Measurements from ENCODE around the gene HACE1. TPM values are rescaled to one million over a fixed set of nuclear protein-coding genes. Genes with fewer than 3 reads are reported as not detected.
"Not testable (repeated sequence)": the region's sequence is repeated elsewhere in the genome, so short reads cannot be mapped to it uniquely, and the experiment has no call there.

Gene HACE1
- total RNA-seq: 23.2 TPM

- peak; percentile 99 for ATAC-seq
- DNase-seq (ENCODE audit: low spot score): peak; percentile 93
- intact Hi-C loops (cut with DNase I): no loop called here
Observed at GRCh38 chr6:104859225-104860146, at the start of gene HACE1. Gene HACE1, minus strand, starts transcription at chr6:104859919. Its CDS starts 277 bp downstream, at chr6:104859642.

GRCh38 chr6:104908888-104909525 is 49.3 kb upstream of the HACE1 start:
- DNase-seq (ENCODE audit: low spot score): no peak
- no peak for ATAC-seq
- intact Hi-C loops (cut with DNase I): no loop called here

GRCh38 chr6:104908031-104908887 is 48.5 kb upstream of the HACE1 start:
- DNase-seq (ENCODE audit: low spot score) (no peak), ATAC-seq (no peak)
- intact Hi-C loops (cut with DNase I): no loop called here

GRCh38 chr6:104898893-104899292 is 39.2 kb upstream of the HACE1 start:
- DNase-seq (ENCODE audit: low spot score); ATAC-seq; intact Hi-C loops (cut with DNase I): not testable (repeated sequence)

GRCh38 chr6:104896914-104897313 is 37.2 kb upstream of the HACE1 start:
- ATAC-seq: no peak
- DNase-seq (ENCODE audit: low spot score): no peak
- intact Hi-C loops (cut with DNase I): no loop called here

- DNase-seq (ENCODE audit: low spot score): no peak
- ATAC-seq: no peak
- intact Hi-C loops (cut with DNase I): no loop called here
Observed at GRCh38 chr6:104888066-104888465, 28.3 kb upstream of the HACE1 start.

GRCh38 chr6:104887350-104887749 is 27.6 kb upstream of the HACE1 start:
- ATAC-seq (no peak), DNase-seq (ENCODE audit: low spot score) (no peak)
- intact Hi-C loops (cut with DNase I): no loop called here

GRCh38 chr6:104885518-104886043 is 25.9 kb upstream of the HACE1 start:
- no peak for ATAC-seq
- intact Hi-C loops (cut with DNase I): no loop called here
- no peak for DNase-seq (ENCODE audit: low spot score)

- ATAC-seq: no peak
- no peak for DNase-seq (ENCODE audit: low spot score)
- intact Hi-C loops (cut with DNase I): no loop called here
Observed at GRCh38 chr6:104884867-104885517, 25.3 kb upstream of the HACE1 start.

- no peak for DNase-seq (ENCODE audit: low spot score)
- ATAC-seq: no peak
- intact Hi-C loops (cut with DNase I): no loop called here
Observed at GRCh38 chr6:104881964-104882668, 22.4 kb upstream of the HACE1 start.

GRCh38 chr6:104862456-104862855 is 2.7 kb upstream of the HACE1 start:
- intact Hi-C loops (cut with DNase I): no loop called here
- DNase-seq (ENCODE audit: low spot score) (no peak), ATAC-seq (no peak)

GRCh38 chr6:104860221-104860620 is 502 bp upstream of the HACE1 start:
- ATAC-seq: no peak
- intact Hi-C loops (cut with DNase I): no loop called here
- no peak for DNase-seq (ENCODE audit: low spot score)

- ATAC-seq (no peak), DNase-seq (ENCODE audit: low spot score) (no peak)
- intact Hi-C loops (cut with DNase I): no loop called here
Observed at GRCh38 chr6:104858642-104859041, 1.1 kb downstream of the HACE1 start.

- DNase-seq (ENCODE audit: low spot score): no peak
- intact Hi-C loops (cut with DNase I): no loop called here
- ATAC-seq: no peak
Observed at GRCh38 chr6:104855507-104855906, 4.2 kb downstream of the HACE1 start.

GRCh38 chr6:104847721-104848120 is 12.0 kb downstream of the HACE1 start:
- DNase-seq (ENCODE audit: low spot score); ATAC-seq; intact Hi-C loops (cut with DNase I): not testable (repeated sequence)

GRCh38 chr6:104843229-104843628 is 16.5 kb downstream of the HACE1 start:
- DNase-seq (ENCODE audit: low spot score) (no peak), ATAC-seq (no peak)
- intact Hi-C loops (cut with DNase I): no loop called here

- intact Hi-C loops (cut with DNase I): no loop called here
- ATAC-seq (no peak), DNase-seq (ENCODE audit: low spot score) (no peak)
Observed at GRCh38 chr6:104837158-104837557, 22.6 kb downstream of the HACE1 start.

- intact Hi-C loops (cut with DNase I); ATAC-seq; DNase-seq (ENCODE audit: low spot score): not testable (repeated sequence)
Observed at GRCh38 chr6:104836479-104837020, 23.2 kb downstream of the HACE1 start.
